ENCODE measurements around the gene ZNF555.
A peak's percentile ranks its signal among the peaks of the same experiment; 100 is the strongest.

ZNF555 gene

DNA sequence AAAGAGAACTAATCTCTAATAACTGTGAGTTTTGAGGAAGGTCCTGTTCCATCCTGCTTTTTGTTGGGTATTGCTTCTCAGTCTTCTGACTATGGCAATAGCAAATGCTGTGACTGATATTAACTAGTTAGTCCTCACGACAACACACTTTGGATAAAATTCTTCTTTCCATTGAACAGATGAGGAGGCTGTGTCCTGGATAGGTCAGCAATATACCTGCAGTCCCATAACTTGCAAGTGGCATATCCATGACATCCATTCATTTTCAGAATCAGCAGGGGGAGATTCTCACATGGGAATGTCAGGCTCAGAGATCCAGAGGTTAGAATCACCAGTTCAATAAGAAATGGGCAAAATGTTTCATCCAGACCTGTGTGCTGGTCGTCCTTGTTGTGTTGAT lies 14.3 kb upstream of the ZNF555 start:
- no peak for DNase-seq

DNA sequence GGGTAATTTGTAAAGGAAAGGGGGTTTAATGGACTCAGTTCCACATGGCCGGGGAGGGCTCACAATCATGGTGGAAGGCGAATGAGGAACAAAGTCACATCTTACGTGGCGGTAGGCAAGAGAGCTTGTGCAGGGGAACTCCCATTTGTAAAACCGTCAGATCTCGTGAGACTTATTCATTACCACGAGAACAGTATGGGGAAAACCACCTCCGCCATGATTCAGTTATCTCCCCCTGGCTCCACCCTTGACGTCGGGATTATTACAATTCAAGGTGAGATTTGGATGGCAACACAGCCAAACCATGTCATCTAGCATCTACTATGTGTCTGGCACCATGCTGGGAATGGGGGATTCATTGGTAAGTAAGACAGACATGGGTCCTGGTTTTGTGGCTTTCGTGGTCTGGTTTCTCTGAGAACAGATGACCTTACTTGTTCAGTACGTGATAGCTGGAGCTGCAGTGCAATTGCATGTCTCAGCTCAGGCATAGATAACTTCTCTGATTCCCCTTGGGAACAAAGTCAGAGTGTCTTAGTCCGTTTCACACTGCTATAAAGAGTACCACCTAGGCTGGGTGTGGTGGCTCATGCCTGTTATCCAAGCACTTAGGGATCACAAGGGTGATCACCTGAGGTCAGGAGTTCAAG lies 13.3 kb upstream of the ZNF555 start:
- no peak for DNase-seq

DNA sequence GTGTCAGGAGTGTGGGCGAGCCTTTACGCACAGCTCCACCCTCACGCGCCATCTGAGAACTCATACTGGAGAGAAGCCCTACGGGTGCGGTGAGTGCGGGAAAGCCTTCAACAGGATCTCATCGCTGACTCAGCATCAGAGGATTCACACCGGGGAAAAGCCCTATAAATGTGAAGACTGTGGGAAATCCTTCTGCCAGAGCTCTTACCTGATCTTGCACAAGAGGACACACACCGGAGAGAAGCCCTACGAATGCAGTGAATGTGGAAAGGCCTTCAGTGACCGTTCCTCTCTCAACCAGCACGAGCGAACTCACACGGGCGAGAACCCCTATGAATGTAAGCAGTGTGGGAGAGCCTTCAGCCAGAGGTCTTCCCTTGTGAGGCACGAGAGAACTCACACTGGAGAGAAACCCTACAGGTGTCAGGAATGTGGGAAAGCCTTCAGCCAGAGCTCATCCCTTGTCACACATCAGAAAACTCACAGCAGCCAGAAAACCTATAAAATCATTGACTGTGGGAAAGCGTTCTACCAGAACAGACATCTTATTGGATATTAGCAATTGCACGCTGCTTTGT lies 6.9 kb upstream of the ZNF555 start:
- DNase-seq: no peak

DNA sequence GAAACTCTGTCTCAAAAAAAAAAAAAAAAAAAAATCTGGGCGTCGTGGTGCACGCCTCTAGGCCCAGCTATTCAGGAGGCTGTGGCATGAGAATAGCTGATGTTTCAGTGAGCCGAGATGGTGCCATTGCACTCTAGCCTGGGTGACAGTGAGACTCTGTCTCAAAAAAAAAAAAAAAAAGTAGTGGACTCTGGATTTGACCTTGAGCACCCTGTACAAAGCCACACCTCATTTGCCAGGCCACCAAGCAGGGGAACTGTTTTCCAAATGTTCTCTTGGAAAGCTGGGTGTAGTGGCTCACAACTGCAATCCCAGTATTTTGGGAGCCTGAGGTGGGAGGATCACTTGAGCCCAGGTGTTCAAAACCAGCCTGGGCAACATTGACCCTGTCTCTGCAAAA lies 3.8 kb upstream of the ZNF555 start:
- DNase-seq: no peak

DNA sequence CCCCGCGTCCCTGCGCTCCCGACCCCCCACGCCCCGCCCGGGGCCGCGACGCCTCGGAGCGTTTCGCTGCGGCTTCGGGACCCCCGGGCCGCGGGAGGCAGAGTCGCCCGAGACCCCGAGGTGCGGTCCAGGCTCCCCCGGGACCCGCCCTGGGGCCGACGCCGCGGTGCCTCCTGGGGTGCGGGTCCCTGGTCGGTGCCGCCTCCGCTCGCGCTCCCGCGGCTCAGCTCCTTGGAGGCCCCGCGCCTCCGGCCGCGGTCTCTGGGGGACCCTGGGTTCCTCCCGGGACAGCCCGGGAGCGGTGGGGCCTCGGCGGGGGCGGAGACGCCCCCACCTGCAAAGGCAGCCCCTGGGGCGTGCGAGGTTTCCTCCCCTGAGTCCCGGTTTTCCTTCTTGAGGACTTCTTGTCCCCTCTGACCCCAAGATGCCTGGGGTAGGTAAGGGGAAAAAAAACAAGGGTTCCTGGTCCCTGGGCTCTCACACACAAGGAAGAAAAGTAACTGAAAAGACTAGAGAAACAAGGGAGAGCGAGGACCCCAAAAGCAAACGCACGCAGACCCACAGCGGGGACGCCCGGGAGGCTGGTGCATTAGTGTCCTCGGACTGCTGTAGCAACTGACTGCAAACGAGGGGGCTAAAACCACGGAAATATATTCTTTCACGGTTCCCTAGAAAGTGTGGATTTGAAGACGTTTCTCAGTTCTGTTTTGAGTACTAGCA lies 740 bp downstream of the ZNF555 start:
- DNase-seq: peak in 2 of 6 experiments; percentile 20 to 21

DNA sequence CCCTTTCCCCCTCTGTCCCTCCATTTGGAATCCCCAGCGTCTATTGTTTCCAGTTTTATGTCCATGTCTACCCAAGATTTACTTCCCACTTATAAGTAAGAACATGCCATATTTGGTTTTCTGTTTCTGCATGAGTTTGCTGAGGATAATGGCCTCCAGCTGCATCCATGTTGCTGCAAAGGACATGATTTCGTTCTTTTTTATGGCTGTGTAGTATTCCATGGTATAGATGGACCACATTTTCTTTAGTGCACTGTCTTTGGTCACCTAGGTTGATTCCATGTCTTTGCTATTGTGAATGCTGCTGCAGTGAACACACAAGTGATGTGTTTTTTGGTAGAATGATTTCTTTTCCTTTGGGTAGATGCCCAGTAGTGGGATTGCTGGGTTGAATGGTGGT lies 3.8 kb downstream of the ZNF555 start:
- no peak for DNase-seq

DNA sequence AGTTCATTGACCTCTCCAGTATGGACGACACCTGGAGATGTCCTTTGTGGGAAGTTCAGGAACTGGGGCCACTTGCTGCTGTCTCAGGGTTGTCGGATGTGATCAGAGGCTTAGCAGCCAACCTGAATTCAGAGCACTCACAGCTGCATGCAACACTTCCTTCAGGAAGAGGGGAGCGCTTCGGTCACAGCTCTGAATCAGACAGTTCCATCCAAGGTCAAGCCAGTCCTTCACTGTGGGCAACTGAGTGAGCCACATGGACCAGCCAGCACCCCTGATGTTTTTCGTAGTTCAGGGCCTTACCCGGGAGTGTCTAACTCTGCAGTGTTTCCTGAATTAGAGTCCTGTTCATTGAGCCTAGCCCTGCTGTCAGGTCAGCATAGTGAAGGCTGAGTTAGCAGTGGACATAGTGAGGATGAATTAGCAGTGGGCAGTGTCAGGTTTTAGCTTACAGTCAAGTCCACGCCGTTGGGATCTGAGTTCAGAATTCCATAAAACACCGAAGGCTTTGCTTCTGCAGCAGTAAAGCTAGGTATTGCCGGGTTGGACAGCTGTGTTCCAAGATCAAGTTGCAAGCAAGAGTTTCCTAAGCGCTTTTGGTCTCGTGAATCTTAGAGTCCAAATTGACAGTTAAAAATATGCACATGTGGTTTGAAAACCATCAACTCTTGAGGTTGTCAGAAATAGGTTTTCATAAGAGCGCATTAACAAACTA lies 5.1 kb downstream of the ZNF555 start:
- DNase-seq: no peak

DNA sequence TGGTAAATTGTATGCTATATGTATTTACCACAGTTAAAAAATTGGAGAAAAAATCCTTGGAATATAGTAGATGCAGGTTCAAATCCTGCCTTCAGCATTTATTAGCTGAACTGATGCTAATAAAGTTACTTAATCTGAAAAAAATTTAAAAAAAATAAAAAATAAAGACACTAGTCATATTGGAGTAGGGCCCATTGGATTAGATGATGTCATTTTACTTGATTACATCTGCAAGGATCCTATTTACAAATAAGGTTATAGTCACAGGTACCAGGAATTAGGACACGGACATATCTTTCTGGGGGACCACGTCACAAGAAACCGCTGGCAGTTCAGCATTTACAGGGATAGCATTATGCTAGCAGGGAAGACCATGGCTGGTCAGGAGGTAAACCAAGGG lies 6.2 kb downstream of the ZNF555 start:
- no peak for DNase-seq

DNA sequence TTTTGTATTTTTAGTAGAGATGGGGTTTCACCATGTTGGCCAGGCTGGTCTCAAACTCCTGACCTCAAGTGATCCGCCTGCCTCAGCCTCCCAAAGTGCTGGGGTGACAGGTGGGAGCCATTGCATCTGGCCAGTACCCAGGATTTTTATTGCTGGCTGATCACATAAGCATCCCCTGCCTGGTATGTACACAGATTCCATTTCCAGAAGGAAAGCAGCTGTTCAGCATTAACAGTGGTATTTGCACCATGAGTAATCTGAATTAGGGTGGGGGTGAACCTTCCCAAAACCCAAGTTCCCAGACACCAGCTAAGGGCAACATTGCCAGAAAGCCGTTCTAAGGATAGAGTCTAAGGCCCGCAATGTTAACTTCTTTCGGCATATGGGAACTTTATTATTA lies 7.3 kb downstream of the ZNF555 start:
- DNase-seq: no peak

DNA sequence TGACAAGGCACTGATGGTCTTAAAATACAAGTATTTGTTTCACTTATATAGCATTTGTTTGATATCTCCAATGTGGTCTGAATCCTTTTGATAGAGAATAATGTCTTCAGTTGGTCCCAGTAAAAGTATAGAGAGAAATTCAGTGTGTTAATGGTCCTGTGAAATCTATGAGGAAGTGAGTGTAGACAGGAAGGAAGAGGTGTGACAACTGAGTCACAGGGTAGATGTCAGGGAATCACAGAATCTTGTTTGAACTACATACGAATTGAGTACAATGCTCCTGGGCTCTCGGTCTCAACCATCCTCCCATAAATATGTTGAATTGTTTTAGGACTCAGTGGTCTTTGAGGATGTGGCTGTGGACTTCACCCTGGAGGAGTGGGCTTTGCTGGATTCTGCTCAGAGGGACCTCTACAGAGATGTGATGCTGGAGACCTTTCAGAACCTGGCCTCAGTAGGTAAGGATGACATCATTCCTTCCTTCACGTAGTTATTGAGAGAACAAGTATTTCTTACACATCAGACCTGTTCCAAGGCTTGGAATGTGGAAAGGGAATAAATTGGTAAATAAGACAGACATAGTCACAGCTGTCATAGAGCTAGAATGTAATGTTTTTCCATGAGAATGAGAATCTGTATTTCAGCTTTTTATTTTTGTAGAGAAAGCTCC lies 9.1 kb downstream of the ZNF555 start:
- no peak for DNase-seq

DNA sequence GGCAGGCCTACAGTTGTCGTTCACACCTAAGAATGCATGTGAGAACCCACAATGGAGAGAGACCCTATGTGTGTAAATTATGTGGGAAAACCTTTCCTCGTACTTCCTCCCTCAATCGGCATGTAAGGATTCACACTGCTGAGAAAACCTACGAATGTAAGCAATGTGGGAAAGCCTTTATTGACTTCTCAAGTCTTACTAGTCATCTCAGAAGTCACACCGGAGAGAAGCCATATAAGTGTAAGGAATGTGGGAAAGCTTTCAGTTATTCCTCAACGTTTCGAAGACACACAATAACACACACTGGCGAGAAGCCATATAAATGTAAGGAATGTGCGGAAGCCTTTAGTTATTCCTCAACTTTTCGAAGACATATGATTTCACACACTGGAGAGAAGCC lies 11.3 kb downstream of the ZNF555 start:
- DNase-seq: no peak

DNA sequence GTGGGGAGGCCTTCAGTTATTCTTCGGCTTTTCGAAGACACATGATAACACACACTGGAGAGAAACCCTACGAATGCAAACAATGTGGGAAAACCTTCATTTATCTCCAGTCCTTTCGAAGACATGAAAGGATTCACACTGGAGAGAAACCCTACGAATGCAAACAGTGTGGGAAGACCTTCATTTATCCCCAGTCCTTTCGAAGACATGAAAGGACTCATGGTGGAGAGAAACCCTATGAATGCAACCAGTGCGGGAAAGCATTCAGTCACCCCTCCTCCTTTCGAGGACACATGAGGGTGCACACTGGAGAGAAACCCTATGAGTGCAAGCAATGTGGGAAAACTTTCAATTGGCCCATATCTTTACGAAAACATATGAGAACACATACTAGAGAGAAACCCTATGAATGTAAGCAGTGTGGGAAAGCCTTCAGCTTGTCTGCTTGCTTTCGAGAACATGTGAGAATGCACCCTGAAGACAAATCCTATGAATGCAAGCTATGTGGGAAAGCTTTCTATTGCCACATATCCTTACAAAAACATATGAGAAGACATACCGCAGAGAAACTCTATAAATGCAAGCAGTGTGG lies 11.8 kb downstream of the ZNF555 start:
- no peak for DNase-seq

DNA sequence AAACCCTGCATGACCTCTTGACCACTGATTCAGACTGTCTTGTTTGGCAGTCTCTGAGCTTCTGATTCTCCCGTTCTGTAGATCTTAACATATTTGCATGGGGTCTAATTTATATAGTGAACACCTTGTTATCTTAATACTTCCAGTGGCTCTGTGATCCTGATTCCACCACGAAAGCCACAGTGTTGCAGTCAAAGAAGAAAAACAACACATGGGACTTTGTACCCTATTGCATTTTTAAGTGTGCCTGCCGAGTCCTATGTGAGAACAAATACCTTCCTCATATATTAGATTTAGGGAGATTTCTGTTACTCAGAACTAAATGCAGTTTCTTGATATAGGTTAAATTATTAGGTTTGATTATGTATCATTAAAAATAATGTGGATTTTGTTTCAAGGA lies 13.6 kb downstream of the ZNF555 start:
- DNase-seq: no peak

DNA sequence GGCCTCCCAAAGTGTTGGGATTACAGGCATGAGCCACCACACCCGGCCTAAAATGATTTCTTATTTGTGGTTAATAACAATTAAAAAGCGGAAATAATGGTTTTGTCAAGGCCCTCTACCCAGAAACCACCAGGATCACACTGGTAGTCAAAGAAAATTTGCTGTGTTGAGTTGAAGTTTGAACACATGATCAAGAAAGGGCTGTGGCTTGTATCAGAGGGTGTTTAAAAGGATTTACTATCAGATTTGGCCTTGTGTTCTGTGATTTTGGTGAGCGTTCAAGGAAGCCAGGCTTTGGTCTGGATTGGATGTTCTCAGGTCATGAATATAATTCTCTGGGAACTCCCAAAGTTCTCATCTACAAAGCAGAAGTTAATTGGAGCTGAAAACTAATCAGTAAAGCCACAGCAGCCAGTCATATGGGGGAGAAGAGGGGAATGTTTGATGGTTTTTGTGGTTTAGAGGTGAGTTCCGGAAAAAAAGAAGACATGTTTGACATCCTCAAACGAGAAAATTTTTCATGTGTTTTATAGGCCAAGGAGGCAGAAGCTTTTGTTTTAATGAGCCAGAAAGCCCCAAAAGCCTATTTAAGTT lies 15.3 kb downstream of the ZNF555 start:
- peak in 5 of 6 experiments; percentile 7 to 82 (median 75) for DNase-seq

DNA sequence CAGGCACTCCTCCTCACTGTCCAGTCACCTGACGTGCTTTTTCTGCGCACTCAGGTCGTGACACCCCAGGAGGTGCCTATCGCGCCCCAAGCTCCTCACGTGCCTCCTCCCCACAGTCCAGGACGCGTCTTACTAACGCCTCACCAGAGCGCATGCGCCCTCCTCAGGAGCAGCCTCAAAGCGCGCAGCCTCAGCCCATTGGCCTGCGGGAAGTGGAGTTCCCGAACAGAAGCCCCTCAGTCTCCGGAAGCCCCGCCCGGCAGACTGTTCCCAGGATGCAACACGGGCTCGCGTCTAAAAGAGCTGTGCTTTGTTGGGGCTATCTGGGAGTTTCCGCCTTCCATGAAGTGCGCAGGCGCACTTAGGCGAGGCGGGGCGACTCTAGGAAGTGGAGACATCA lies 17.6 kb downstream of the ZNF555 start:
- no peak for DNase-seq

DNA sequence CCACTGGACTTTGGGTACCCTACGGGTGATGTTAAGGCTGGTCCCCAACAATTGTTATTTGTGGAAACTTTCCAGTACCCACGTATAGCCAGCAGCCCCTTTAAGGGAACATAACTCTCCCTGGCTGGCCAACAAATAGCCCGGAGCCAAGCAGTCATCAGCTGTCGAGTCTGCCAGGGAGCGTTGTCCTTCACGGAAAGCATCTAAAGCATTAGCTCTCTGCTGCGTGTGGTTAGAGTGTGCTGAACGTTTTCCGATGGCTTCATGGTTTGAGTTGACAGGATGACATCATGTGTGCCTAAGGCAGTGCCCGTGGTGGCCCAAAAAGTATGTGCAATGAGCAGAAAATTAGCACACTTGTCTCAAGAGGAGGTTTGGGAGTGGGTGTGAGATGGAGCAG lies 22.5 kb downstream of the ZNF555 start:
- DNase-seq: no peak

DNA sequence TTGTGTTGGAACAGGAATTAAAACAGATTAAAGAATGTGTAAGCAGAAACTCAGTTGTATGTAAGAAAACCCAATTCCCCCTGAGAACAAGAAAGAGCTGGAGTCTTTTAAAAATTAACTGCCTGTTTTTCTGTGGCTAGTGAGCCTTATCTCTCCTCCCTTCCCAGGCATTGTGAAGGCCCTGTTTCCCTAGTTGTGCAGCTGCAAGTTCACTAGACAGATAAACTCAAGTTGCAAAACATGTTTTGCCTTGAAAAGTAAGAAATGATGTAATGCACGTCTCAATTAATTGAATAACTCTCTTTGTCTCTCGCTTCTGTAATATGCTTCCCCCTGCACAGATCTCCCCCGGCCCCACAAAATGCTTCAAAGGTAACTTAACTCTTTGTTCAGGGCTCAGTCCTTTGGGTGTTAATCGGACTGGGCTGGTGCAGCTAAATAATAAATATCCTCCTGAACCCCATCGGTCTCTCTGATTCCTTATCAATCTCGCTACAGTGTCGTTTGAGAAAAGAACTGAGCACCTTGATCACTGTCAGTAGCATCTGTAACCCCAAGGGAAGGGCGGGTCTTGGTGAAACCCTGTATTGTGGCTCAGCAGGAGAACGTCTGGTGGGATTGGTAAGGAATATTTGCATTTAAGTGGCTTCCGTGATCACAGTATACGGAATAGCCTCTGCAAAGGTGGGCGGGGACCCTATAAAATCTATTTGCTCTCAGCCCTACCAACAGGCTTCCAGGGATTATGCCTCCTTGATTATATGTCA lies 24.2 kb downstream of the ZNF555 start:
- no peak for DNase-seq

DNA sequence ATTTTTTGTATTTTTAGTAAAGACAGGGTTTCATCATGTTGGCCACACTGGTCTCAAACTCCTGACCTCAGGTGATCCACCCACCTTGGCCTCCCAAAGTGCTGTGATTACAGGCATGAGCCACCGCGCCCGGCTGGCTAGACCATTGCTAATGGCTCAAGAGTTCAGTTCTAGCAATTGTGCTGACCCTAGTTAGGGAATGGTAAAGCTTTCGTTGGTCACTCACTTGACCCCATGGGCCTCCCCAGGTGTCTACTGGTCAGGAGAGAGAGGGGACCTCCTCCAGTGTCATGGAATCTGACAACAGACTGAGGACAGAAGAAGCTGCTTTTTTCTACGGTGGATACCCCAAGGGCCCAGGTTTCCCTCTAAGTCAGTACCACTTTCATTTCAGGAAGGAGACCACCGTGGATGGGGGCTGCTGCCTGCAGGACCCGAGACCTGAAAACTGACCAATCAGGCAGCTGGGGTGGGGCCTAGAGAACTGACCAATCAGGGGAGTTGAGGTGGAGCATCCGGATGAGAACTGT lies 25.3 kb downstream of the ZNF555 start:
- no peak for DNase-seq

DNA sequence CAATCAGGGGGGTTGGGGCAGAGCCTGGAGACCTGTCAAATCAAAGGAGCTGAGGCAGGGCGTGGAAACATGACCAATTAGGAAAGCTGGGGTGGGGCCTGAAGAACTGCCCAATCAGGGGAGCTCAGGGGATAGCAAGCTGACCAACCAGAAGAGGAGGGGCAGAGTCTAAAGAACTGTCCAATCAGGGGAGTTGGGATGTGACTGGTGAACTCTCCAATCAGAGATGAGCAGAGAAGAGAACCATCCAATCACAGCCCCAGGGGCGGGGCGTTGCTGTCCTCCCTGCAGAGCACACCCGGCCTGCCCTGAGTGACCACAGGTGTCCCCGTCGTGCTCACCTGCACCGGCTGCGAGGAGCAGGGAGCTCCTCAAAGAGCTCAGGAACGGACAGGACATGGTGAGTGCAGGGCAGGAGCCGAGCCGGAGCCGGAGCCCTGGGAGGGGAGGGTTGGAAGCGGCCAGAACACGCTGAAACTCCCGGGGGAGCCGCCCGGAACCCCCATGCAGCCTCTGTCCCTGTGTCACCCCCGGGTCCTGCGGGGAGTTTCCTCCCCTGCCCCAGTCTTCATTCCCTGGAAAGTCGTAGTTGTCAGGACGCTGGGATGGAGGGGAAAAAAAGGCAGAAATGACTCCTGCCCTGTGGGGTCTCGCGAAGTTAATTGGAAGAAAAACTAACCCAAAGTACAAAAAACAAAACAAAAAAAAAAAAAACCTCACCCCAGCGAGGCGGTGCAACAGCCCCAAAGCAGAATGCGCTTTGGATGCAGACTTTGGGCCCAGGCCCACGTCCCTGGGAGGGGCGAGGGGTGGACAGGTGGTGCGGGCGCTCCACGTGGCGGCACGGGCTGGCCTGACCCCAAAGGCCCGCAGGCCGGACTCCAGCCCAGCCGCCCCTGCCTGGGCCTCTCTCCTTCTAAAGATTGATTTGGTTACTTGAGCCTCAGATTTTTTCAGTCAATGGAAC lies 26.0 kb downstream of the ZNF555 start, which contains the start of gene ZNF556:
Gene ZNF556, plus strand, starts transcription at position 311 of the 967 bp plus-strand sequence. Its CDS starts 87 bp downstream, at position 398.
- no peak for DNase-seq

DNA sequence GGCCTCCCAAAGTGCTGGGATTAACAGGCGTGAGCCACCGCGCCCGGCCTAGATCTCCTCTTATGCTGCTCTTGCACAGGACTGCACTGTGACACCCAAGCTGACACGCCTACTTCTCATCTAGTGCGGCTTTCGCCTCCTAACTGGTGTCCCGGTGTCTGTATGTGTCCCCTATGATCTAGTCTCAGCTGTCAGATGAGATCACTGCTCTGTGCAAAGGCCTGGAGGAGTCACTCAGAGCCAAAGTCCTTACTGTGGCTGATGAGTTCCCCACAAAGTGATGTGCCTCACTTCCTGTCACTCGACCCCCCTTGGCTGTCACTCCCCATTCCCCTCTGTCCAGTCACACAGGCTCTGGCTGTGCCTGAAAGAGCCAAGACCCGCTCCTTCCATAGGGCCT lies 28.3 kb downstream of the ZNF555 start:
- no peak for DNase-seq
